ENCODE measurements around the gene PHC2. TPM values are rescaled to one million over a fixed set of nuclear protein-coding genes. Genes with fewer than 3 reads are reported as not detected.

The PHC2 gene
- total RNA-seq, 1 experiment from 2014 or later, result 61.7 TPM

- DNase-seq (ENCODE audit: low read depth, low spot score), result no peak
- in situ Hi-C loops (cut with HindIII; ENCODE audit: low pct_unique_long_range_greater_than_20kb, low sequenced_read_pairs), result no loop called here
These were observed 144.3 kb downstream of the PHC2 start for GRCh38 chr1:33286451-33287185.

- DNase-seq (ENCODE audit: low read depth, low spot score), result no peak
- in situ Hi-C loops (cut with HindIII; ENCODE audit: low pct_unique_long_range_greater_than_20kb, low sequenced_read_pairs), result no loop called here
These were observed 146.8 kb downstream of the PHC2 start for GRCh38 chr1:33284049-33284448.

GRCh38 chr1:33282791-33283190, 148.1 kb downstream of the PHC2 start:
- in situ Hi-C loops (cut with HindIII; ENCODE audit: low pct_unique_long_range_greater_than_20kb, low sequenced_read_pairs), result no loop called here
- DNase-seq (ENCODE audit: low read depth, low spot score), result peak; percentile 42

- no peak for DNase-seq (ENCODE audit: low read depth, low spot score)
- in situ Hi-C loops (cut with HindIII; ENCODE audit: low pct_unique_long_range_greater_than_20kb, low sequenced_read_pairs), result no loop called here
These were observed 149.2 kb downstream of the PHC2 start for GRCh38 chr1:33281554-33282303.

GRCh38 chr1:33280091-33280661, 150.7 kb downstream of the PHC2 start:
- DNase-seq (ENCODE audit: low read depth, low spot score), result no peak
- in situ Hi-C loops (cut with HindIII; ENCODE audit: low pct_unique_long_range_greater_than_20kb, low sequenced_read_pairs), result no loop called here

- no peak for DNase-seq (ENCODE audit: low read depth, low spot score)
- in situ Hi-C loops (cut with HindIII; ENCODE audit: low pct_unique_long_range_greater_than_20kb, low sequenced_read_pairs), result no loop called here
These were observed 153.3 kb downstream of the PHC2 start for GRCh38 chr1:33277488-33278084.

GRCh38 chr1:33276573-33277298, 154.2 kb downstream of the PHC2 start:
- in situ Hi-C loops (cut with HindIII; ENCODE audit: low pct_unique_long_range_greater_than_20kb, low sequenced_read_pairs), result no loop called here
- DNase-seq (ENCODE audit: low read depth, low spot score), result no peak

GRCh38 chr1:33275706-33276572, 155.0 kb downstream of the PHC2 start:
- in situ Hi-C loops (cut with HindIII; ENCODE audit: low pct_unique_long_range_greater_than_20kb, low sequenced_read_pairs), result no loop called here

GRCh38 chr1:33275195-33275594, 155.7 kb downstream of the PHC2 start:
- no peak for DNase-seq (ENCODE audit: low read depth, low spot score)
- in situ Hi-C loops (cut with HindIII; ENCODE audit: low pct_unique_long_range_greater_than_20kb, low sequenced_read_pairs), result no loop called here

More at GRCh38 chr1:33275706-33276572, 155.0 kb downstream of the PHC2 start:
- DNase-seq (ENCODE audit: low read depth, low spot score), result no peak

GRCh38 chr1:33274446-33274845, 156.4 kb downstream of the PHC2 start:
- in situ Hi-C loops (cut with HindIII; ENCODE audit: low pct_unique_long_range_greater_than_20kb, low sequenced_read_pairs), result no loop called here
- DNase-seq (ENCODE audit: low read depth, low spot score), result no peak

GRCh38 chr1:33273961-33274371, 156.9 kb downstream of the PHC2 start:
- in situ Hi-C loops (cut with HindIII; ENCODE audit: low pct_unique_long_range_greater_than_20kb, low sequenced_read_pairs), result no loop called here
- DNase-seq (ENCODE audit: low read depth, low spot score), result no peak

Small RNA genes lying within 50 kb of the gene (small RNA-seq; reads per million reads assigned to genes)
- 0.02 to 0.24 reads per million in 2 experiments for gene RN7SKP16

Other genes with a start within 250 kb of the PHC2 start
- 13.5 and 14.4 TPM in 2 replicates for gene TRIM62, start 249.1 kb downstream of the PHC2 start, total RNA-seq (2014; rRNA removed; shearing (Covaris generic))
- 12.4 and 17.8 TPM in 2 replicates for gene ZNF362, start 174.6 kb downstream of the PHC2 start, total RNA-seq (2014; rRNA removed; shearing (Covaris generic))
- gene A3GALT2, start 110.0 kb downstream of the PHC2 start, total RNA-seq (2014; rRNA removed; shearing (Covaris generic)), result not detected in 2 replicates
- 4.9 and 5.1 TPM in 2 replicates for gene ZSCAN20, start 41.5 kb upstream of the PHC2 start, total RNA-seq (2014; rRNA removed; shearing (Covaris generic))